ENCODE results near the gene CDH23.

GRCh38 chr10:71360735-71361134 lies 36.0 kb upstream of the CDH23 start:
- no peak for TF ChIP-seq POLR2A (IDR thresholded peaks at IDR 0.05)
- no peak for TF ChIP-seq CTCF (IDR thresholded peaks at IDR 0.05)
